ENCODE measurements around the gene CCNL1.

DNA sequence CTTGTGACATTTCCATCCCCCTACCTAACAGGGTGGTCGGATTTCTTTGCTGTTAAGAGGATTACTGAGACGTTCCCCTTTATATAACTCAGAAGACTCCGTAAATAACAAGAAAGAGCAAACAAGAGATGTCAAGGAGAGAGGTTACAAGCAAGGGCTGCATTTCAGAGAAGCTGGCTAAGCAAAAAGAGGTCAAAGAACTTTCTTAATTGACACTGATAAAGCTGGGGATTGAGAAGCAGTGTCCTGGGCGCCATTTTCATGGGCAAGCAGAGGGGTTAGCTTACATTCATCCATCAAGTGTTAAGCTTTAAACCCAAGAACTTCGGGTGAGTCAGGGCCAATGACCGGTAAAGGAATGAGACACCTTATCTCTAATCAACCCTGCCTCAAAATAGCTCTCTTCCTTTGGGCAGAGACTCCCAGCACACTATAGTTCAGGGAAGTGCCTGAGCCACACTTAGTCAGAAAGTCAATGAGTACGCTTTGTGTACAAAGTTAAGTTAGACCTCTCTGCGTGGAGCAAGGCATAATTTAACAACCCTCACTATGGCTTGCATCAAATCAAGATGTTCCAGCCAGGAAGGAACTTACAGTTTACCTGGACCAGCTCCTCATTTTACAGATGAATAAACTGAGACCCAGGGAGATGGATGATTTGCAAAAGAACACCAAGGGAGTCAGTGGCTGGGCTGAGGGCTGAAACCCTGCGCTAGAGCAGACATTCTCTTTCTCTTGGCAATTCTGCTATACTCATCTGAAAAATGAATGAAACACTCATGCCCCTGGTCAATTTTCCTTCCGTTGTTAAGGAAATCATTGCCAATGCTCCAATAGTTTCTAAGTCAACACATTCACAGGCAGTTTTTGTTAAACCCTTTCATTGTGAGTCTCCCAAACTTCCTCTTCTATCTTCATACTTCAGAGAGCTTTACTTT is 44.6 kb downstream of the CCNL1 start:
- TF ChIP-seq, protein P1, sequence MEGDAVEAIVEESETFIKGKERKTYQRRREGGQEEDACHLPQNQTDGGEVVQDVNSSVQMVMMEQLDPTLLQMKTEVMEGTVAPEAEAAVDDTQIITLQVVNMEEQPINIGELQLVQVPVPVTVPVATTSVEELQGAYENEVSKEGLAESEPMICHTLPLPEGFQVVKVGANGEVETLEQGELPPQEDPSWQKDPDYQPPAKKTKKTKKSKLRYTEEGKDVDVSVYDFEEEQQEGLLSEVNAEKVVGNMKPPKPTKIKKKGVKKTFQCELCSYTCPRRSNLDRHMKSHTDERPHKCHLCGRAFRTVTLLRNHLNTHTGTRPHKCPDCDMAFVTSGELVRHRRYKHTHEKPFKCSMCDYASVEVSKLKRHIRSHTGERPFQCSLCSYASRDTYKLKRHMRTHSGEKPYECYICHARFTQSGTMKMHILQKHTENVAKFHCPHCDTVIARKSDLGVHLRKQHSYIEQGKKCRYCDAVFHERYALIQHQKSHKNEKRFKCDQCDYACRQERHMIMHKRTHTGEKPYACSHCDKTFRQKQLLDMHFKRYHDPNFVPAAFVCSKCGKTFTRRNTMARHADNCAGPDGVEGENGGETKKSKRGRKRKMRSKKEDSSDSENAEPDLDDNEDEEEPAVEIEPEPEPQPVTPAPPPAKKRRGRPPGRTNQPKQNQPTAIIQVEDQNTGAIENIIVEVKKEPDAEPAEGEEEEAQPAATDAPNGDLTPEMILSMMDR (IDR thresholded peaks at IDR 0.05), result no peak
- TF ChIP-seq POLR2AphosphoS5 (IDR thresholded peaks at IDR 0.05; ENCODE audit: low read depth, low read length), result no peak

Data from Panc1 (cell line).